Karpas-422 (cell line): ENCODE results near the gene PLA2G4A. TPM values are rescaled to one million over a fixed set of nuclear protein-coding genes. Genes with fewer than 3 reads are reported as not detected.

Source experiments
- DNase-seq: peaks from one replicate; pipeline ENCODE4 v3.0.0-alpha.2; 2015
- H2AFZ ChIP-seq: fragments of 200-600 bp; sonication (generic); 2 replicates; pipeline ENCODE4 v1.6.1; 2014; ENCODE audit warnings: antibody characterized with exemption, low read length, mixed read lengths
- H3K27ac ChIP-seq: fragments of 200-600 bp; sonication (generic); 2 replicates; pipeline ENCODE4 v1.5.1; 2014; ENCODE audit warnings: mild to moderate bottlenecking, low read length, moderate library complexity
- H3K27me3 ChIP-seq: fragments of 200-600 bp; sonication (generic); 2 replicates; pipeline ENCODE4 v1.6.1; 2014; ENCODE audit warnings: low read length, mixed read lengths
- H3K36me3 ChIP-seq: fragments of 200-600 bp; sonication (generic); 2 replicates; pipeline ENCODE4 v1.6.1; 2014; ENCODE audit warnings: low read length, mixed read lengths; ENCODE audit not compliant: insufficient read depth
- H3K4me1 ChIP-seq: fragments of 200-600 bp; sonication (generic); 2 replicates; pipeline ENCODE4 v1.6.1; 2014; ENCODE audit warnings: mild to moderate bottlenecking, low read length, mixed read lengths
- H3K4me2 ChIP-seq: fragments of 200-600 bp; sonication (generic); 2 replicates; pipeline ENCODE4 v1.6.1; 2014; ENCODE audit warnings: low read length, low read depth, mild to moderate bottlenecking; ENCODE audit not compliant: poor library complexity, severe bottlenecking
- H3K4me3 ChIP-seq: fragments of 200-600 bp; sonication (generic); 2 replicates; pipeline ENCODE4 v1.5.1; 2014; ENCODE audit warnings: mild to moderate bottlenecking, antibody characterized with exemption, low read length, mixed read lengths
- H3K79me2 ChIP-seq: fragments of 200-600 bp; sonication (generic); 2 replicates; pipeline ENCODE4 v1.6.1; 2014; ENCODE audit warnings: mild to moderate bottlenecking, low read length, mixed read lengths
- H3K9ac ChIP-seq: fragments of 200-600 bp; sonication (generic); 2 replicates; pipeline ENCODE4 v1.6.0; 2014; ENCODE audit warnings: low read length
- H3K9me2 ChIP-seq: fragments of 200-600 bp; sonication (generic), shearing (Covaris generic); replicated peaks from 2 replicates; pipeline ENCODE4 v1.6.0; 2014; ENCODE audit warnings: mild to moderate bottlenecking, low read length, moderate library complexity; ENCODE audit not compliant: insufficient read depth
- H3K9me3 ChIP-seq: fragments of 300-700, 200-600 bp; sonication (generic); 2 replicates; pipeline ENCODE4 v1.6.1; 2014; ENCODE audit warnings: low read length, mixed read lengths
- H4K20me1 ChIP-seq: fragments of 200-600 bp; sonication (generic); 2 replicates; pipeline ENCODE4 v1.6.1; 2014; ENCODE audit warnings: mild to moderate bottlenecking, antibody characterized with exemption, low read length, low read depth; ENCODE audit not compliant: insufficient read depth
- total RNA-seq: library from RNA; depleted of rRNA; stranded (reverse); fragments of >200 nt; shearing (Covaris generic); gene quantifications from 2 replicates; pipeline ENCODE4 v1.2.3, GENCODE V29; 2014; ENCODE audit warnings: low replicate concordance

PLA2G4A gene
- total RNA-seq, 1 experiment from 2014 or later, result not detected

DNA sequence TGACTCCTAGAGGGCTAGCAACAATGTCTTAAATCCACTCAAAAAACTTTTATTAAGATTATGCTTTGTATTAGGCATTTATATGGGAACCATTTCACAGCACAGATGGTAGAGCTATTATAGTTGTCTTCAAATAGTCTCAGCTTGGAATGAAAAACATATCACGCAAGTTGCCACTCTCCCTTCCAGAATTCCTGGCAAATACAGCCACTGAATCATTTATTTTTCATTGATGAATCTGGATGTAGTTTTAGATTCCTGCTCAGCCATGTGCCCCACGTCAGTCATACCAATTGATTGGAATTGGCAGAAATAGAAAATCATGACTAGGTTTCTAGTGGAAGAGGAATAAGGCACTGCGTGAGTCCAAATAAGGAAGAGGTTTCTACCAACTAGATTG is 165.2 kb downstream of the PLA2G4A start:
- Histone ChIP-seq H3K4me3 (no peak overlapping the region), H3K9me3 (no peaks in the 10 kb centered on the region)

DNA sequence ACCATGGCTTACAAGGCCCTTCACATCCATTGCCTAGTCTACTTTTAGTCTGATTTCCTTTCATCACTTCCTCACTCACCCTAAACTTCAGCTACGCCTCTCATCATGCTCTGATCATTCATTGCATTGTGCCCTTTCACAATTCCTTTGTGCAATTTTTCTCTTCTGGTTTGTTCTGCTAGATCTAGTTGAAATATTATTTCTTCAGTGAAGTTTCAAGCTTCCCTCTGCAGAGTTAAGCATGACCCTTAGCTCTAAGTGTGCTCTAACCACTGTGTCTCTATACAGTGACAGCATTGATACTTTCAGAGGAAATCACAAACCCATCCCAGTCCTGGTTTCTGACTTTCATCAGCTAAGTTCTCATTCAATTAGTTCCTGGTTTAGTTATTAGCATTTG is 166.1 kb downstream of the PLA2G4A start:
- H3K36me3 ChIP-seq, result no peaks in the 10 kb centered on the region

More for the DNA sequence above, 165.2 kb downstream of the PLA2G4A start:
- no peaks in the 10 kb centered on the region for H3K36me3 ChIP-seq
- no peak overlapping the region for H3K27ac ChIP-seq
- DNase-seq, result no peak
- H4K20me1 ChIP-seq, result no peaks in the 10 kb centered on the region
- H3K4me2 ChIP-seq, result no peak overlapping the region
- no peaks in the 10 kb centered on the region for H3K9me2 ChIP-seq
- no peak overlapping the region for H3K9ac ChIP-seq
- H3K27me3 ChIP-seq, result no peaks in the 10 kb centered on the region
- no peak overlapping the region for H2AFZ ChIP-seq
- H3K79me2 ChIP-seq, result no peaks in the 10 kb centered on the region
- no peaks in the 10 kb centered on the region for H3K4me1 ChIP-seq

DNA sequence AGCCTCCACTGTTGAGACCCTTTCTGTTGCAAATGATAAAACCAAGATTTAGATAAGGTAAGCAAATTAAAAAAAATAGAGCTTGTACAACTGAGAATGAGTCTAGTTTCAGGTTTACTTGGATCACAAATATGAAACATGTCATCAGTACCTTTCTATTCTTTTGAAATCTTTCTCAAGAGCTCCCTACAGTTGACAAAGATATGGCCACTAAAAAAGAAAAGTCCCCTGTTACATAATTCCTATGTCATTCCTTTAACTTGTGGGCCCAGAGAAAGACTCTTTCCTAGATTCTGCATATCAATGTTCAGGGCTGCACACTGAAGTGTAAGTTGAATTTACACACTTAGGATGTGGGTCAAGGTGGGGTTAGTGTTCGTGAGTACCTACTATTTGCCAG is 168.1 kb downstream of the PLA2G4A start:
- no peaks in the 10 kb centered on the region for H3K9me2 ChIP-seq
- no peak overlapping the region for H3K27ac ChIP-seq
- H3K4me3 ChIP-seq, result no peak overlapping the region
- no peaks in the 10 kb centered on the region for H3K79me2 ChIP-seq
- H3K4me1 ChIP-seq, result no peaks in the 10 kb centered on the region
- no peak for DNase-seq
- H3K36me3 ChIP-seq, result no peaks in the 10 kb centered on the region
- H4K20me1 ChIP-seq, result no peaks in the 10 kb centered on the region
- no peaks in the 10 kb centered on the region for H3K27me3 ChIP-seq
- H2AFZ ChIP-seq, result no peak overlapping the region
- no peak overlapping the region for H3K4me2 ChIP-seq
- no peak overlapping the region for H3K9ac ChIP-seq
- no peaks in the 10 kb centered on the region for H3K9me3 ChIP-seq

More for the DNA sequence above, 166.1 kb downstream of the PLA2G4A start:
- Histone ChIP-seq H4K20me1 (no peaks in the 10 kb centered on the region), H3K79me2 (no peaks in the 10 kb centered on the region), H3K4me2 (no peak overlapping the region), H3K9me2 (no peaks in the 10 kb centered on the region), H3K9ac (no peak overlapping the region), H3K4me3 (no peak overlapping the region), H3K9me3 (no peaks in the 10 kb centered on the region), H3K4me1 (no peaks in the 10 kb centered on the region), H3K27ac (no peak overlapping the region), H2AFZ (no peak overlapping the region), H3K27me3 (no peaks in the 10 kb centered on the region)
- no peak for DNase-seq

DNA sequence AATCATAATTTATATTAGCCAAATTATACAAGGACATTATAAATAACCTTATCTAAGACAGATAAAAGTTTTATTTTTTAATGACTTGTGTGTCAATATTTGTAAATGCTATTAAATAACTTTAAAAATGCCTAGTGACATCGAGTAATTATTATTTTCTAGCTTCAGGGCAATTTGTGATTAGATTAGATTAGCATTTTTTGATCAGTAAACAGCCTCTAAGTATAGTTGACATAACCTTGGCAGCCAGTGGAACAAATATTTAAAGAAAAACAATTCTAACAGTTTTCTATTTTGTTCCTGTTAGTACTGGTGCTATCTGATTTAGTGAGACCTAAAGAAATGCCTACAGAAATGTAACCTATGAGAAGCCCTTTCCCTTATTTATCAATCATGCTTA is 169.1 kb downstream of the PLA2G4A start:
- Histone ChIP-seq H3K27ac (no peak overlapping the region), H3K36me3 (no peaks in the 10 kb centered on the region), H4K20me1 (no peaks in the 10 kb centered on the region), H3K9me2 (no peaks in the 10 kb centered on the region), H3K4me3 (no peak overlapping the region), H2AFZ (no peak overlapping the region), H3K79me2 (no peaks in the 10 kb centered on the region), H3K9me3 (no peaks in the 10 kb centered on the region), H3K4me2 (no peak overlapping the region), H3K9ac (no peak overlapping the region), H3K4me1 (no peaks in the 10 kb centered on the region), H3K27me3 (no peaks in the 10 kb centered on the region)
- no peak for DNase-seq

DNA sequence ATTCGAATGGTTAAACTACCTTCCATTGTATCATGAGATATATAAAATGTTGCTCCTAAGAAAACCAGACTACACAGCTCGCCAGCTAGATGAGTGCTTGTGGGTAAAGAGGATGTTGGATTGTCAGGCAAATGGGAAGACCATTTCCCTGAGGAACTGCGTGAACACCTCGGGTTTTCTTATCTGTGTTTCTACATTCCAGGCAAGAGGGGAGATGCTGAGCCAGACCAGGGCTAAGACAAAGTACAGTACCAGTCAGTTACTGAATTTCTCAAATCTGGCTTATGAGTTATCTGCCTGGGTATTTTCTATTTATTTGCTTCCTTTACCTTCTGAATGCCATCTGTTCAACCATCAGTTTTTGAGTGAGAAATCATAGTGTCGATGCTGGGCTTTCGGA is 170.8 kb downstream of the PLA2G4A start:
- Histone ChIP-seq H3K79me2 (no peaks in the 10 kb centered on the region), H4K20me1 (no peaks in the 10 kb centered on the region), H3K4me1 (no peaks in the 10 kb centered on the region), H3K9me3 (no peaks in the 10 kb centered on the region), H3K9ac (no peak overlapping the region), H3K27ac (no peak overlapping the region), H3K9me2 (no peaks in the 10 kb centered on the region), H3K4me3 (no peak overlapping the region), H3K27me3 (no peaks in the 10 kb centered on the region), H3K36me3 (no peaks in the 10 kb centered on the region), H3K4me2 (no peak overlapping the region), H2AFZ (no peak overlapping the region)
- no peak for DNase-seq

DNA sequence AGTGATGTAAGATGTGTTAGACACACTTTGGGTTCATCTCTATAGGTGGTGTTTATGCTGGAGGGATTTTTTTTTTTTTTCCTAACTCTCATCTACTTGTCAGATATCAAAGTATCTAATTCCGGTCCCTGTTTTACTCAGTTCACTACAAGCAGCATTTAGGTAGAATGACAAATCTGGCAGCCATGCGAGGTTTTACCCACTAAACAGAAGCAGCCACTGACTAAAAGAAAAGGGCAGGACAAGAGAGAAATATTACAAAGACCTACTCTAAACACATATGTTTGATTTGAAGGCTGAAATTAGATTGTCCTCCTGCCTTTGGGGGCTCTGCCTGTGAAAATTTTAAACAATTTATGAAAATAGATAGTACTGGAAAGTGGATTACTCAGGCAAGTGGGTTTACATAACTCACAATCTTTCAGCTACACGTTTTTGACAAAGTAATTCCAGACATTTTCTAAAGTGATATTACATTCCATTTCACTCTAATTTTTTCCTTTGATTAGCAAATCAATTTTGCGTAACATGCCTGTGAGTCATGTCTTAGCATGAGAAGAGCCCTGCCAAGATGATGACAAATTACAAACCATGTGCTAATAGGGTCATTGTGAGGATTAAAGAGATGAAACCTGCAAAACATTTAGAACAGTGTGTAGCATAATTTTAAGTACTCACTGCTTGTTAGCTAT is 172.6 kb downstream of the PLA2G4A start:
- no peaks in the 10 kb centered on the region for H4K20me1 ChIP-seq
- H3K9me2 ChIP-seq, result no peaks in the 10 kb centered on the region
- no peaks in the 10 kb centered on the region for H3K79me2 ChIP-seq
- no peak for DNase-seq
- H3K9ac ChIP-seq, result no peak overlapping the region
- no peak overlapping the region for H3K4me2 ChIP-seq
- no peak overlapping the region for H3K27ac ChIP-seq
- no peaks in the 10 kb centered on the region for H3K36me3 ChIP-seq
- no peak overlapping the region for H3K4me3 ChIP-seq
- no peaks in the 10 kb centered on the region for H3K27me3 ChIP-seq
- no peak overlapping the region for H2AFZ ChIP-seq
- H3K9me3 ChIP-seq, result no peaks in the 10 kb centered on the region
- no peaks in the 10 kb centered on the region for H3K4me1 ChIP-seq

DNA sequence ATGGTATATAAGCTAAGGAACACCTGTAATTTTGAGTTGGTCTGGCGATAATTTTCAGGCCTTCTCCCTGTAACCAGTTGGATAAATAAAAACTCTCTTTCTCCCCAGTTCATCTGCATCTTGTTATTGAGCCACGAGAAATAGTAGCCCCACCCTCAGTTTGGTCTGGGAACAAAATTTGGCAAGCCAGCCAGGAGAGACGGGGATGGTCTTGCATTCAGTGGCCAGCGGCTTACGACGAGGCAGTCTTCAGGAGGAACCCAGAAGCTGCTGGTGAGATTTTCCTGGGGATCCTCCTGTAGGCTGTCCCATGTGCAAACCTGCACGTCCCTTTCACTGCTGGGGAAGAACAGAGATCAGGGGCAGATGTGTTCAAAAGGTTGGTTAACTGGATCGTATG is 174.6 kb downstream of the PLA2G4A start:
- H3K4me1 ChIP-seq, result no peaks in the 10 kb centered on the region
- H2AFZ ChIP-seq, result no peak overlapping the region
- H3K9me3 ChIP-seq, result no peaks in the 10 kb centered on the region
- H3K9me2 ChIP-seq, result no peaks in the 10 kb centered on the region
- no peaks in the 10 kb centered on the region for H3K79me2 ChIP-seq
- H3K27me3 ChIP-seq, result no peaks in the 10 kb centered on the region
- H3K4me2 ChIP-seq, result no peak overlapping the region
- no peak overlapping the region for H3K4me3 ChIP-seq
- no peak for DNase-seq
- no peaks in the 10 kb centered on the region for H4K20me1 ChIP-seq
- no peak overlapping the region for H3K9ac ChIP-seq
- no peak overlapping the region for H3K27ac ChIP-seq
- H3K36me3 ChIP-seq, result no peaks in the 10 kb centered on the region

DNA sequence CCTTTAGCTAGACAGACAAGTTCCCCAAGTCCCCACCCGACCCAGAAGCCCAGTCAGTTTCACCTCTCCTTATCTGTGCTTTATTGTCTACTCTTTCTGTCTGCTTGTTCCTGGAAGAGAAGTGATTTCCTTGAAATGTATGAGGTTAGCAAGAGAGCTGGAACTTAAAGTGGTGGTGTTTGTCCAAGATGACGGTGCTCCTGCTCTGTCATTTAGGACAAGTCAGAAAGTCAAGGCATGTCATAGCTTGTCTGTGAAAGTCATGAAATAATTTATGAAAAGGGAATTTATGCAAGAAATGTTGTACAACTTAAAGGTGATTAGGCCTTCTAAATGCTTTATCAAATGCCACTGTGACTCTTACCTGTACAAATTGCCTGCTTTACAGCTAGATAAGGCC is 178.1 kb downstream of the PLA2G4A start:
- Histone ChIP-seq H3K27ac (no peak overlapping the region), H4K20me1 (no peaks in the 10 kb centered on the region), H3K27me3 (no peaks in the 10 kb centered on the region), H3K79me2 (no peaks in the 10 kb centered on the region), H3K9ac (no peak overlapping the region), H3K9me2 (no peaks in the 10 kb centered on the region), H3K36me3 (no peaks in the 10 kb centered on the region), H2AFZ (no peak overlapping the region), H3K4me1 (no peaks in the 10 kb centered on the region), H3K4me2 (no peak overlapping the region), H3K9me3 (no peaks in the 10 kb centered on the region), H3K4me3 (no peak overlapping the region)
- DNase-seq, result no peak
